ENCODE measurements around the gene DNAJC12.

DNAJC12 gene

DNA sequence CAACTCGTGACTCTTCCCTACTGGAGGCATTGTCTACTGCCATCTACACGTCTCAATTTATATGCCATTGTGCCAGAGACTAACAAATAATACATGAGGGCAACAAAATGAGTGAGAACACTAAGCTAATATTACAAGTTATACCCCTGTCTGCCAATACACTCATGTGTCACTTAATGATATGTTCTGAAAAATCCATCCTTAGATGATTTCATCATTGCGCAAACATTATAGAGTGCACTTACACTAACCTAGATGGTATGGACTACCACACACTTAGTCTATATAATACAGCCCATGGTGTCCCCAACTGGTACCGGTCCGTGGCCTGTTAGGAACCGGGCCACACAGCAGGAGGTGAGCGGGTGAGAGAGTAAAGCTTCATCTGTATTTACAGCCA is 77.7 kb downstream of the DNAJC12 start:
- ChIA-PET CTCF (interaction anchor here (1.2 kb wide), 1 partner anchor 19 kb away, joined by 7 read pairs; no protein-coding TSS in a partner anchor), POLR2A (no interaction called here)
- TF ChIP-seq, protein P1, sequence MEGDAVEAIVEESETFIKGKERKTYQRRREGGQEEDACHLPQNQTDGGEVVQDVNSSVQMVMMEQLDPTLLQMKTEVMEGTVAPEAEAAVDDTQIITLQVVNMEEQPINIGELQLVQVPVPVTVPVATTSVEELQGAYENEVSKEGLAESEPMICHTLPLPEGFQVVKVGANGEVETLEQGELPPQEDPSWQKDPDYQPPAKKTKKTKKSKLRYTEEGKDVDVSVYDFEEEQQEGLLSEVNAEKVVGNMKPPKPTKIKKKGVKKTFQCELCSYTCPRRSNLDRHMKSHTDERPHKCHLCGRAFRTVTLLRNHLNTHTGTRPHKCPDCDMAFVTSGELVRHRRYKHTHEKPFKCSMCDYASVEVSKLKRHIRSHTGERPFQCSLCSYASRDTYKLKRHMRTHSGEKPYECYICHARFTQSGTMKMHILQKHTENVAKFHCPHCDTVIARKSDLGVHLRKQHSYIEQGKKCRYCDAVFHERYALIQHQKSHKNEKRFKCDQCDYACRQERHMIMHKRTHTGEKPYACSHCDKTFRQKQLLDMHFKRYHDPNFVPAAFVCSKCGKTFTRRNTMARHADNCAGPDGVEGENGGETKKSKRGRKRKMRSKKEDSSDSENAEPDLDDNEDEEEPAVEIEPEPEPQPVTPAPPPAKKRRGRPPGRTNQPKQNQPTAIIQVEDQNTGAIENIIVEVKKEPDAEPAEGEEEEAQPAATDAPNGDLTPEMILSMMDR (IDR thresholded peaks at IDR 0.05; ENCODE audit: control extremely low read depth, extremely low read depth, low read depth, missing control alignments) = no peak
- DNase-seq (ENCODE audit: extremely low spot score) = no peak
